Measurements from ENCODE around the gene COBL.

The COBL gene

GRCh38 chr7:51034521-51035264 lies 281.9 kb downstream of the COBL start:
- DNase-seq = no peak

- DNase-seq = no peak
Measured at GRCh38 chr7:51033727-51034520, 282.7 kb downstream of the COBL start.

GRCh38 chr7:51031791-51032515 lies 284.7 kb downstream of the COBL start:
- no peak for DNase-seq

GRCh38 chr7:51031216-51031615 lies 285.4 kb downstream of the COBL start:
- no peak for DNase-seq

- DNase-seq = no peak
Measured at GRCh38 chr7:51029701-51030191, 286.9 kb downstream of the COBL start.

- DNase-seq = no peak
Measured at GRCh38 chr7:51029131-51029530, 287.5 kb downstream of the COBL start.

- DNase-seq = no peak
Measured at GRCh38 chr7:51027935-51028830, 288.4 kb downstream of the COBL start.

- DNase-seq = no peak
Measured at GRCh38 chr7:51027106-51027934, 289.3 kb downstream of the COBL start.

GRCh38 chr7:51026341-51026740 lies 290.3 kb downstream of the COBL start:
- no peak for DNase-seq

- DNase-seq = no peak
Measured at GRCh38 chr7:51025668-51026067, 290.9 kb downstream of the COBL start.

- no peak for DNase-seq
Measured at GRCh38 chr7:51024867-51025266, 291.7 kb downstream of the COBL start.

GRCh38 chr7:51023547-51023946 lies 293.1 kb downstream of the COBL start:
- no peak for DNase-seq

GRCh38 chr7:51022821-51023220 lies 293.8 kb downstream of the COBL start:
- no peak for DNase-seq

GRCh38 chr7:51021906-51022570 lies 294.6 kb downstream of the COBL start:
- DNase-seq = no peak

- no peak for DNase-seq
Measured at GRCh38 chr7:51020944-51021343, 295.7 kb downstream of the COBL start.

- no peak for DNase-seq
Measured at GRCh38 chr7:51019891-51020870, 296.4 kb downstream of the COBL start.

- no peak for DNase-seq
Measured at GRCh38 chr7:51019191-51019844, 297.3 kb downstream of the COBL start.

- no peak for DNase-seq
Measured at GRCh38 chr7:51017576-51018535, 298.8 kb downstream of the COBL start.

Data from femur (tissue), 1 donor.